ENCODE measurements around the gene PEX6. TPM values are rescaled to one million over a fixed set of nuclear protein-coding genes. Genes with fewer than 3 reads are reported as not detected.

Gene PEX6
- total RNA-seq, 2 experiments from 2014 or later = 12.8 to 13.6 TPM

GRCh38 chr6:42928986-42929820 is 49.8 kb downstream of the PEX6 start, which contains the start of gene CNPY3:
Gene CNPY3 (plus strand): TSS chr6:42929480. CDS start chr6:42929571, 91 bp downstream.
- peak within 1 kb of the TSS; percentile 79 for H3K4me3 ChIP-seq (ENCODE audit: low read length)
- DNase-seq (peak; percentile 90 to 98 (median 92)), ATAC-seq (ENCODE audit: poor library complexity) (peak; percentile 75)
- Mint-ChIP-seq H3K27me3 (no peaks in the 10 kb centered on the region), H3K27ac (peak within 1 kb of the TSS; percentile 99), H3K36me3 (ENCODE audit: low read depth) (peaks cover 43% of the 10 kb centered on the region), H3K4me3 (peak within 1 kb of the TSS; percentile 99), H3K9me3 (no peaks in the 10 kb centered on the region), H3K4me1 (ENCODE audit: low read depth) (peaks cover 53% of the 10 kb centered on the region)
- H3K27me3 ChIP-seq (ENCODE audit: control insufficient read depth in 1 of 2, insufficient read depth in 2 of 2, low read length in 2 of 2) = no peaks in the 10 kb centered on the region
- H3K36me3 ChIP-seq (ENCODE audit: insufficient read depth, low read length) = peaks cover 17% of the 10 kb centered on the region
- peaks cover 52% of the 10 kb centered on the region for H3K4me1 ChIP-seq (ENCODE audit: insufficient read depth, low read length)
- H3K27ac ChIP-seq (ENCODE audit: low read depth in 1 of 2, low read length in 2 of 2) = peak within 1 kb of the TSS; percentile 88 to 96
- no peak for TF ChIP-seq CTCF (IDR thresholded peaks at IDR 0.05)
- ChIA-PET POLR2A (interaction anchor here (0.7 to 4.0 kb wide), 57 partner anchors 9 to 1143 kb away, joined by 3 to 135 read pairs (median 5); partner anchors contain the start of genes ABCC10, BICRAL, CUL7 and CUL9), CTCF (interaction anchor here (0.8 to 1.7 kb wide), 5 partner anchors 49 to 214 kb away, joined by 3 to 4 read pairs (median 3); partner anchors contain the start of genes PEX6 and RPL7L1)
- H3K9me3 ChIP-seq (ENCODE audit: control insufficient read depth in 1 of 2, insufficient read depth in 1 of 2, low read length in 2 of 2) = no peaks in the 10 kb centered on the region
- intact Hi-C loops (cut with DNase I, micrococcal nuclease) = loop anchor here (1.0 to 5.0 kb wide), 6 partner anchors 50 to 588 kb away; partner anchors contain the start of genes PEX6 (in 2 of the 2), SRF (in 2 of the 2), CUL7 (in 1 of the 2) and KLHDC3 (in 1 of the 2)

GRCh38 chr6:42925248-42925857 is 53.6 kb downstream of the PEX6 start:
- no peaks in the 10 kb centered on the region for H3K27me3 Mint-ChIP-seq
- H3K27ac Mint-ChIP-seq = no peak overlapping the region
- H3K4me3 Mint-ChIP-seq = no peak overlapping the region
- H3K9me3 Mint-ChIP-seq = no peaks in the 10 kb centered on the region
- H3K36me3 Mint-ChIP-seq (ENCODE audit: low read depth) = peaks cover 16% of the 10 kb centered on the region
- TF ChIP-seq CTCF (IDR thresholded peaks at IDR 0.05) = no peak
- intact Hi-C loops (cut with DNase I, micrococcal nuclease) = loop anchor here in 1 of 2 experiments (5.0 kb wide), 1 partner anchor 592 kb away; the partner anchor contains the start of genes POLR1C and YIPF3
- peaks cover 17% of the 10 kb centered on the region for H3K4me1 ChIP-seq (ENCODE audit: insufficient read depth, low read length)
- CTCF ChIA-PET = interaction anchor here (1.4 kb wide), 1 partner anchor 89 kb away, joined by 3 read pairs; the partner anchor contains the start of gene KLHDC3
- no peaks in the 10 kb centered on the region for H3K36me3 ChIP-seq (ENCODE audit: insufficient read depth, low read length)
- no peak overlapping the region for H3K27ac ChIP-seq (ENCODE audit: low read depth in 1 of 2, low read length in 2 of 2)
- H3K4me3 ChIP-seq (ENCODE audit: low read length) = no peak overlapping the region
- POLR2A ChIA-PET = no interaction called here
- no peaks in the 10 kb centered on the region for H3K9me3 ChIP-seq (ENCODE audit: control insufficient read depth in 1 of 2, insufficient read depth in 1 of 2, low read length in 2 of 2)
- no peaks in the 10 kb centered on the region for H3K27me3 ChIP-seq (ENCODE audit: control insufficient read depth in 1 of 2, insufficient read depth in 2 of 2, low read length in 2 of 2)
- H3K4me1 Mint-ChIP-seq (ENCODE audit: low read depth) = peaks cover 22% of the 10 kb centered on the region
- ATAC-seq (ENCODE audit: poor library complexity) = no peak
- no peak for DNase-seq

- TF ChIP-seq CTCF (IDR thresholded peaks at IDR 0.05) = no peak
- H3K9me3 Mint-ChIP-seq = no peaks in the 10 kb centered on the region
- no peak overlapping the region for H3K27ac Mint-ChIP-seq
- H3K4me3 ChIP-seq (ENCODE audit: low read length) = no peak overlapping the region
- ChIA-PET POLR2A (no interaction called here), CTCF (no interaction called here)
- no peak overlapping the region for H3K27ac ChIP-seq (ENCODE audit: low read depth in 1 of 2, low read length in 2 of 2)
- ATAC-seq (ENCODE audit: poor library complexity) = no peak
- no peaks in the 10 kb centered on the region for H3K27me3 Mint-ChIP-seq
- no peaks in the 10 kb centered on the region for H3K9me3 ChIP-seq (ENCODE audit: control insufficient read depth in 1 of 2, insufficient read depth in 1 of 2, low read length in 2 of 2)
- H3K4me1 Mint-ChIP-seq (ENCODE audit: low read depth) = peaks cover 5% of the 10 kb centered on the region
- H3K36me3 Mint-ChIP-seq (ENCODE audit: low read depth) = peaks cover under 1% of the 10 kb centered on the region
- H3K36me3 ChIP-seq (ENCODE audit: insufficient read depth, low read length) = no peaks in the 10 kb centered on the region
- intact Hi-C loops (cut with DNase I, micrococcal nuclease) = no loop called here
- no peaks in the 10 kb centered on the region for H3K27me3 ChIP-seq (ENCODE audit: control insufficient read depth in 1 of 2, insufficient read depth in 2 of 2, low read length in 2 of 2)
- H3K4me1 ChIP-seq (ENCODE audit: insufficient read depth, low read length) = peaks cover 8% of the 10 kb centered on the region
- DNase-seq = no peak
- H3K4me3 Mint-ChIP-seq = no peak overlapping the region
Observed at GRCh38 chr6:42923666-42924065, 55.3 kb downstream of the PEX6 start.
